Liver (tissue), 9 donors: Measurements from ENCODE around the gene MISP3. TPM values are rescaled to one million over a fixed set of nuclear protein-coding genes. Genes with fewer than 3 reads are reported as not detected.

Source experiments
- DNase-seq: peaks from one replicate; pipeline ENCODE4 v3.0.0-alpha.2; 2017; ENCODE audit warnings: low spot score
- H3K27ac ChIP-seq, 2 donors: one replicate each; pipeline ENCODE4 v1.7.0; 2013; ENCODE audit warnings: inconsistent platforms in 2 of 2, low read length in 2 of 2, control low read depth in 1 of 2, low read depth in 1 of 2, mild to moderate bottlenecking in 1 of 2
- H3K27me3 ChIP-seq, 4 donors: one replicate each; pipeline versions ENCODE4 v1.6.1 to v1.7.0; 2013; ENCODE audit warnings: low read length in 3 of 4, inconsistent platforms in 1 of 4, mild to moderate bottlenecking in 1 of 4, moderate library complexity in 1 of 4; ENCODE audit not compliant: control insufficient read depth in 4 of 4, insufficient read depth in 4 of 4
- H3K36me3 ChIP-seq, 4 donors: one replicate each; pipeline versions ENCODE4 v1.6.1 to v1.7.0; 2013; ENCODE audit warnings: low read length in 3 of 4, mild to moderate bottlenecking in 3 of 4, low read depth in 1 of 4, moderate library complexity in 1 of 4; ENCODE audit not compliant: control insufficient read depth in 4 of 4, insufficient read depth in 3 of 4
- H3K4me1 ChIP-seq, 4 donors: one replicate each; pipeline versions ENCODE4 v1.6.1 to v1.7.0; 2013; ENCODE audit warnings: low read length in 3 of 4, mild to moderate bottlenecking in 3 of 4, moderate library complexity in 1 of 4; ENCODE audit not compliant: control insufficient read depth in 4 of 4, insufficient read depth in 4 of 4
- H3K4me3 ChIP-seq, 3 donors: one replicate each; pipeline versions ENCODE4 v1.6.1 to v1.7.0; 2013; ENCODE audit warnings: low read length in 3 of 3, control low read depth in 1 of 3, low read depth in 1 of 3, mild to moderate bottlenecking in 1 of 3
- H3K9ac ChIP-seq, 2 donors: one replicate each; pipeline ENCODE4 v1.7.0; 2013; ENCODE audit warnings: low read length in 2 of 2, mild to moderate bottlenecking in 2 of 2, moderate library complexity in 2 of 2, control low read depth in 1 of 2, low read depth in 1 of 2
- H3K9me3 ChIP-seq, 4 donors: one replicate each; pipeline versions ENCODE4 v1.6.1 to v1.7.0; 2013; ENCODE audit warnings: low read length in 3 of 4; ENCODE audit not compliant: control insufficient read depth in 4 of 4
- ATF3 ChIP-seq: IDR thresholded peaks from 2 replicates; pipeline ENCODE4 v1.6.1; 2016; ENCODE audit warnings: antibody characterized with exemption
- EGR1 ChIP-seq, 2 donors: IDR thresholded peaks; 2 replicates each; pipeline ENCODE4 v1.6.1; 2016 to 2018; ENCODE audit warnings: antibody characterized with exemption in 2 of 2, low read depth in 2 of 2
- FOXA1 ChIP-seq: IDR thresholded peaks from 2 replicates; pipeline ENCODE4 v1.6.1; 2016; ENCODE audit warnings: antibody characterized with exemption
- GABPA ChIP-seq, 2 donors: IDR thresholded peaks in 1 of 2; conservative IDR thresholded peaks in 1 of 2; 2 replicates each; pipeline ENCODE4 v1.6.1; 2016; ENCODE audit warnings: antibody characterized with exemption in 2 of 2, mild to moderate bottlenecking in 1 of 2, moderate library complexity in 1 of 2
- HNF4A ChIP-seq, 2 donors: conservative IDR thresholded peaks; 2 replicates each; pipeline ENCODE4 v1.6.1; 2016; ENCODE audit warnings: antibody characterized with exemption in 2 of 2, mild to moderate bottlenecking in 2 of 2
- HNF4G ChIP-seq: IDR thresholded peaks from 2 replicates; pipeline ENCODE4 v1.6.1; 2016; ENCODE audit warnings: antibody characterized with exemption
- JUND ChIP-seq, 2 donors: IDR thresholded peaks; 2 replicates each; pipeline ENCODE4 v1.6.1; 2016; ENCODE audit warnings: antibody characterized with exemption in 2 of 2
- NR2F2 ChIP-seq: IDR thresholded peaks from 2 replicates; pipeline ENCODE4 v1.6.1; 2016; ENCODE audit warnings: antibody characterized with exemption
- RAD21 ChIP-seq, 2 donors: IDR thresholded peaks; 2 replicates each; pipeline ENCODE4 v1.6.1; 2016; ENCODE audit warnings: antibody characterized with exemption in 2 of 2, mild to moderate bottlenecking in 2 of 2
- REST ChIP-seq: IDR thresholded peaks from 2 replicates; pipeline ENCODE4 v1.6.1; 2016; ENCODE audit warnings: antibody characterized with exemption, mild to moderate bottlenecking
- RXRA ChIP-seq, 2 donors: IDR thresholded peaks; 2 replicates each; pipeline ENCODE4 v1.6.1; 2017 to 2018; ENCODE audit warnings: antibody characterized with exemption in 2 of 2, mild to moderate bottlenecking in 1 of 2
- SP1 ChIP-seq: IDR thresholded peaks from 2 replicates; pipeline ENCODE4 v1.6.1; 2018; ENCODE audit warnings: antibody characterized with exemption, mild to moderate bottlenecking
- TAF1 ChIP-seq: conservative IDR thresholded peaks from 2 replicates; pipeline ENCODE4 v1.6.1; 2016; ENCODE audit warnings: antibody characterized with exemption, mild to moderate bottlenecking
- ZBTB33 ChIP-seq: IDR thresholded peaks from 2 replicates; pipeline ENCODE4 v1.6.1; 2016; ENCODE audit warnings: antibody characterized with exemption
- WGBS: extraction: QIAGEN DNeasy Blood & Tissue Kit; methylation state at CpG from one replicate; pipeline ENCODE4 v1.1.7; 2013; 5-methylcytosine and 5-hydroxymethylcytosine counted together
- polyA plus RNA-seq, 2 donors: library from polyadenylated mRNA; stranded (reverse) in 1 of 2; unstranded in 1 of 2; fragments of 200-250 nt in 1 of 2; fragments of >200 nt in 1 of 2; fragmentation: Nextera tagmentation in 1 of 2; extraction: Ambion mirVana in 1 of 2; gene quantifications; one replicate each; pipeline versions ENCODE4 v1.2.1 to v1.2.3, GENCODE V29; 2013 to 2015
- total RNA-seq, 2 donors: library from RNA; depleted of rRNA; stranded (reverse); fragments of >200 nt; gene quantifications; one replicate each; pipeline ENCODE4 v1.2.3, GENCODE V29; 2014
- TF ChIP-seq, protein P1 (sequence below): fragments of 150-350 bp; IDR thresholded peaks from 2 replicates; pipeline ENCODE4 v1.5.1; 2017; ENCODE audit warnings: improper control_type of control experiment, low read depth, low read length; ENCODE audit not compliant: missing input control
- donor health status: healthy.
- donor health status: healthy.
- donor health status: healthy.
- donor health status: healthy.
- donor health status: healthy.

MISP3 gene
- total and polyA plus RNA-seq, 4 donors, result 0.28 to 3.9 (median 2.8) TPM

DNA sequence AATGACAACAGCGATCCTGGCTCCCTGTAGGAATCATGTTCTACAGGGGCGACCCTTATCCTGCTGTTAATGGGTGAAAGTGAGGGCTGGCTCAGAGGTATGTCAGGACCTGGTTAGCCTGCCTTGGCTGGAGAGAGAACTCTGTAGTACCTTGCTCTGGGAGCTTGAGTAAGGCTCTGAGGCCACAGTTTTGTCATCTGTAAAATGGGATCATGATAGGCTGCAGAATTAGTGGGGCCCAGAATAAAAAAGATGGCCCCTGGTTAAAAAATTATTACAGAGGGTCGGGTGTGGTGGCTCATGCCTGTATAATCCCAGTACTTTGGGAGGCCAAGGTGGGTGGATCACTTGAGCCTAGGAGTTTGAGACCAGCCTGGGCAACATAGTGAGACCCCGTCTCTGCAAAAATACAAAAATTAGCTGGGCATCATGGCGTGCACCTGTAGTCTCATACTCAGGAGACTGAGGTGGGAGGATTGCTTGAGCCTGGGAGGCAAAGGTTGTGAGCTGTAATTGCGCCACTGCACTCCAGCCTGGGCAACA, 28.5 kb downstream of the MISP3 start:
- peaks cover 13 to 60% (median 32%) of the 10 kb centered on the region in 4 donors for H3K36me3 ChIP-seq
- WGBS, result 95% methylated on average over 6 of the region's 6 CpGs
- TF ChIP-seq, protein P1, sequence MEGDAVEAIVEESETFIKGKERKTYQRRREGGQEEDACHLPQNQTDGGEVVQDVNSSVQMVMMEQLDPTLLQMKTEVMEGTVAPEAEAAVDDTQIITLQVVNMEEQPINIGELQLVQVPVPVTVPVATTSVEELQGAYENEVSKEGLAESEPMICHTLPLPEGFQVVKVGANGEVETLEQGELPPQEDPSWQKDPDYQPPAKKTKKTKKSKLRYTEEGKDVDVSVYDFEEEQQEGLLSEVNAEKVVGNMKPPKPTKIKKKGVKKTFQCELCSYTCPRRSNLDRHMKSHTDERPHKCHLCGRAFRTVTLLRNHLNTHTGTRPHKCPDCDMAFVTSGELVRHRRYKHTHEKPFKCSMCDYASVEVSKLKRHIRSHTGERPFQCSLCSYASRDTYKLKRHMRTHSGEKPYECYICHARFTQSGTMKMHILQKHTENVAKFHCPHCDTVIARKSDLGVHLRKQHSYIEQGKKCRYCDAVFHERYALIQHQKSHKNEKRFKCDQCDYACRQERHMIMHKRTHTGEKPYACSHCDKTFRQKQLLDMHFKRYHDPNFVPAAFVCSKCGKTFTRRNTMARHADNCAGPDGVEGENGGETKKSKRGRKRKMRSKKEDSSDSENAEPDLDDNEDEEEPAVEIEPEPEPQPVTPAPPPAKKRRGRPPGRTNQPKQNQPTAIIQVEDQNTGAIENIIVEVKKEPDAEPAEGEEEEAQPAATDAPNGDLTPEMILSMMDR, result no peak
- TF ChIP-seq TAF1, result no peak
- no peak for TF ChIP-seq NR2F2
- no peak for TF ChIP-seq SP1
- no peak for TF ChIP-seq ATF3
- TF ChIP-seq HNF4G, result no peak
- TF ChIP-seq ZBTB33, result no peak
- TF ChIP-seq JUND (IDR thresholded peaks at IDR 0.05), result no peak
- TF ChIP-seq FOXA1, result no peak
- no peak for TF ChIP-seq HNF4A (conservative IDR thresholded peaks at IDR 0.05)
- H3K9ac ChIP-seq, result no peak overlapping the region
- no peak for DNase-seq
- no peaks in the 10 kb centered on the region for H3K27me3 ChIP-seq
- no peaks in the 10 kb centered on the region for H3K4me1 ChIP-seq
- H3K4me3 ChIP-seq, result no peak overlapping the region
- no peaks in the 10 kb centered on the region for H3K9me3 ChIP-seq
- H3K27ac ChIP-seq, result no peak overlapping the region

GRCh38 chr19:14102102-14102696, 29.6 kb downstream of the MISP3 start:
- WGBS, result 80% methylated on average over 11 of the region's 11 CpGs
- no peak overlapping the region for H3K27ac ChIP-seq
- H3K4me3 ChIP-seq, result no peak overlapping the region
- H3K36me3 ChIP-seq, result peaks cover 18 to 55% (median 31%) of the 10 kb centered on the region in 4 donors
- H3K4me1 ChIP-seq, result no peaks in the 10 kb centered on the region
- no peak overlapping the region for H3K9ac ChIP-seq
- H3K27me3 ChIP-seq, result no peaks in the 10 kb centered on the region
- TF ChIP-seq ATF3 (no peak), RAD21 (IDR thresholded peaks at IDR 0.05) (no peak), REST (no peak), HNF4A (conservative IDR thresholded peaks at IDR 0.05) (no peak), RXRA (IDR thresholded peaks at IDR 0.05) (no peak), HNF4G (no peak), SP1 (no peak), NR2F2 (no peak), GABPA (IDR thresholded peaks at IDR 0.05 in 1 of 2, conservative IDR thresholded peaks at IDR 0.05 in 1 of 2) (no peak), EGR1 (IDR thresholded peaks at IDR 0.05; ENCODE audit: low read depth in 2 of 2) (no peak)
- TF ChIP-seq, protein P1, result no peak
- H3K9me3 ChIP-seq, result no peaks in the 10 kb centered on the region
- DNase-seq, result no peak
